Thyroid gland (tissue), 4 donors: ENCODE results near the gene RNPEP. TPM values are rescaled to one million over a fixed set of nuclear protein-coding genes. Genes with fewer than 3 reads are reported as not detected.

Experiments
- DNase-seq, 2 donors: peaks; one replicate each; pipeline ENCODE4 v3.0.0-alpha.2; 2019
- H3K27ac ChIP-seq, 3 donors: fragments of 200-600 bp; sonication (generic); 1 replicate in 2 of 3; 2 replicates in 1 of 3; pipeline ENCODE4 v1.5.1; 2016 to 2019; ENCODE audit warnings: mild to moderate bottlenecking in 1 of 3, moderate library complexity in 1 of 3
- H3K27me3 ChIP-seq: fragments of 200-600 bp; sonication (generic); one replicate; pipeline ENCODE4 v1.5.1; 2019
- H3K36me3 ChIP-seq, 2 donors: fragments of 200-600 bp; sonication (generic); one replicate each; pipeline ENCODE4 v1.5.1; 2016 to 2019
- H3K4me1 ChIP-seq, 2 donors: fragments of 200-600 bp; sonication (generic); one replicate each; pipeline ENCODE4 v1.5.1; 2017 to 2019
- H3K4me3 ChIP-seq, 3 donors: fragments of 200-600 bp; sonication (generic); replicated peaks in 1 of 3; 1 replicate in 2 of 3; 2 replicates in 1 of 3; pipeline ENCODE4 v1.5.1; 2016; ENCODE audit warnings: mild to moderate bottlenecking in 1 of 3
- H3K9me3 ChIP-seq: fragments of 200-600 bp; sonication (generic); one replicate; pipeline ENCODE4 v1.5.1; 2017
- POLR2A ChIP-seq, 2 donors: fragments of 450-650 bp; IDR thresholded peaks; one replicate each; pipeline ENCODE4 v1.6.1; 2017; ENCODE audit warnings: antibody characterized with exemption in 2 of 2, mild to moderate bottlenecking in 2 of 2, moderate library complexity in 1 of 2
- WGBS, 2 donors: methylation state at CpG; one replicate each; pipeline ENCODE4 v1.1.5; 2017; 5-methylcytosine and 5-hydroxymethylcytosine counted together
- intact Hi-C: fragments of 100-400 bp; cut with DNase I; formaldehyde crosslinking; loops from one replicate; pipeline ENCODE4 v1.15.1; 2023
- total RNA-seq, 4 donors: library from RNA; depleted of rRNA; stranded (reverse); fragments of >200 nt; gene quantifications; one replicate each; pipeline ENCODE4 v1.2.3, GENCODE V29; 2016
- TF ChIP-seq, protein P1 (sequence below), 6 experiments: fragments of 200-600 bp in 3 of 6; fragments of 450-650 bp in 3 of 6; sonication (generic) in 3 of 6; IDR thresholded peaks; one replicate each; pipeline ENCODE4 v1.5.1; 2016 to 2019; ENCODE audit warnings: antibody characterized with exemption in 6 of 6, mild to moderate bottlenecking in 2 of 6, inconsistent platforms in 1 of 6, moderate library complexity in 1 of 6

RNPEP gene
- total RNA-seq, 4 donors from 2014 or later = 61.4 to 98.1 (median 85.7) TPM

DNA sequence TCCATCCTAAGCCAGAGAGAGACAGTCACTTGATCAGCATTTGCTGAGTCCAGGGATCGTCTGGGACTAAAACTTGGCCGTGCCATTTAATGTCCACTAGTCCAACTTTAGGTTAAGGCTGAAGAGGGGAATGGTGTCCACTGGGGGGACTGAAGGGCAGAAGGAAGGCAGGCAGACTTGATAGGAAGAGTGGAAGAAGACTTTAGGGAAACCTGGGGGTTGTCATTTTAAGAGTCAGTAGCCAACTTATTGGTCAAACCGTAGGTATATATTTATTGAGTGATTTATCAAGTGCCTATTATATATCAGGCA, 34.8 kb upstream of the RNPEP start:
- no peak overlapping the region for H3K4me3 ChIP-seq
- intact Hi-C loops = no loop called here
- no peak for DNase-seq
- no peaks in the 10 kb centered on the region for H3K27me3 ChIP-seq
- no peaks in the 10 kb centered on the region for H3K36me3 ChIP-seq
- H3K9me3 ChIP-seq = no peaks in the 10 kb centered on the region
- H3K27ac ChIP-seq = peak overlapping the region in 1 of 3 donors; percentile 97
- TF ChIP-seq, protein P1, sequence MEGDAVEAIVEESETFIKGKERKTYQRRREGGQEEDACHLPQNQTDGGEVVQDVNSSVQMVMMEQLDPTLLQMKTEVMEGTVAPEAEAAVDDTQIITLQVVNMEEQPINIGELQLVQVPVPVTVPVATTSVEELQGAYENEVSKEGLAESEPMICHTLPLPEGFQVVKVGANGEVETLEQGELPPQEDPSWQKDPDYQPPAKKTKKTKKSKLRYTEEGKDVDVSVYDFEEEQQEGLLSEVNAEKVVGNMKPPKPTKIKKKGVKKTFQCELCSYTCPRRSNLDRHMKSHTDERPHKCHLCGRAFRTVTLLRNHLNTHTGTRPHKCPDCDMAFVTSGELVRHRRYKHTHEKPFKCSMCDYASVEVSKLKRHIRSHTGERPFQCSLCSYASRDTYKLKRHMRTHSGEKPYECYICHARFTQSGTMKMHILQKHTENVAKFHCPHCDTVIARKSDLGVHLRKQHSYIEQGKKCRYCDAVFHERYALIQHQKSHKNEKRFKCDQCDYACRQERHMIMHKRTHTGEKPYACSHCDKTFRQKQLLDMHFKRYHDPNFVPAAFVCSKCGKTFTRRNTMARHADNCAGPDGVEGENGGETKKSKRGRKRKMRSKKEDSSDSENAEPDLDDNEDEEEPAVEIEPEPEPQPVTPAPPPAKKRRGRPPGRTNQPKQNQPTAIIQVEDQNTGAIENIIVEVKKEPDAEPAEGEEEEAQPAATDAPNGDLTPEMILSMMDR (IDR thresholded peaks at IDR 0.05) = no peak
- no peak for TF ChIP-seq POLR2A (IDR thresholded peaks at IDR 0.05)
- peaks cover 15 to 27% of the 10 kb centered on the region in 2 donors for H3K4me1 ChIP-seq
- 74 to 77% methylated on average over 3 of the region's 3 CpGs for WGBS, 2 donors

DNA sequence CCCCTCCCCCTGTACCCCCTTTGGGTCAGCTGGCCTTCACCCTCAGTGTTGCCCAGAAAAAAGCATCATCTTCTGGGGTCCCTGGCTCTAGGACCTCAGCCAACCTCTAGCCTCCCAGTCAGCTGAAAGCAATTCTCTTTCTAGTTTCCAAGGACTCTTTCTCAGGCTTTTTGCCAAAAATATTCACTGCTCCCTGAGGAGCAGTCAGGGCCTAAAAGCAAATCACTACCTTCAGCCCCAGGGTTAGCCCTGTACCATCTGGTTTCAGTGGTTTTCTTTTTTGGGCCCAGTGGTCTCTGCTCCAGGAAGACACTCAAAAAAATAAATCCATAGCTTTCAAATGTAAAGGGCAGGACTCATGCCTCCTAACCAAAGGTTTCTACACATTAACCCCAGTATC, 33.0 kb upstream of the RNPEP start:
- H3K27ac ChIP-seq = peak overlapping the region in 2 of 3 donors; percentile 5 to 27
- H3K27me3 ChIP-seq = no peaks in the 10 kb centered on the region
- intact Hi-C loops = no loop called here
- peak in 1 of 2 donors; percentile 4 for DNase-seq
- TF ChIP-seq, protein P1 (IDR thresholded peaks at IDR 0.05) = no peak
- TF ChIP-seq POLR2A (IDR thresholded peaks at IDR 0.05) = no peak
- H3K9me3 ChIP-seq = no peaks in the 10 kb centered on the region
- no peaks in the 10 kb centered on the region for H3K36me3 ChIP-seq
- H3K4me1 ChIP-seq = peaks cover 3 to 16% of the 10 kb centered on the region in 2 donors
- H3K4me3 ChIP-seq = no peak overlapping the region

DNA sequence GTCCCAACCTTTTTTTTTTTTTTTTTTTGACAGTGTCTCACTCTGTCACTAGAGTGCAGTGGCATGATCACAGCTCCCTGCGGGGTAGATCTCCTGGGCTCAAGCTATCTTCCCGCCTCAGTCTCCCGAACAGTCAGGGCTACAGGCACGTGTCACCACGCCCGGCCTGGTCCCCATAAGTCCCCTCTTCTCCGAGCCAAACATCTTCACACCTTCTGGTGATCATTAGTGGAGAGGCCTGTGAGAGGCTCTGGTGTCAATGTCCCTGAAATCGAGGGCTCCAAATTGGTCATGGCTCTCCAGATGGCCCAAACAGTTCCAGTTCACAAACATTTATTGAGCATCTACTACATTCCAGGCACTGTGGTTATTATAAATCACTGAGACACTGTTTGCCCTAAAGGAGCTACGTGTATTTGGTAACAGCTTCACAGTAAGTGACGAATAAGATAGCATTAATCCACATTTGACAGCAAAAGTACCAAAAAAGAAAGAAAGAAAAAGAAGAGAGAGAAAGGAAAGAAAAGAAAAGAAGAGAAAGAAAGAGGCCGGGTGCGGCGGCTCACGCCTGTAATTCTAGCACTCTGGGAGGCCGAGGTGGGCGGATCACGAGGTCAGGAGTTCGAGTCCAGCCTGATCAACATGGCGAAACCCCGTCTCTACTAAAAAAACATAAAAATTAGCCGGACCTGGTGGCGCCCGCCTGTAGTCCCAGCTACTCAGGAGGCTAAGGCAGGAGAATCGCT, 28.0 kb upstream of the RNPEP start:
- H3K36me3 ChIP-seq = peaks cover 13 to 20% of the 10 kb centered on the region in 2 donors
- no peaks in the 10 kb centered on the region for H3K27me3 ChIP-seq
- no peaks in the 10 kb centered on the region for H3K9me3 ChIP-seq
- peak overlapping the region in 2 of 3 donors; percentile 46 to 76 for H3K4me3 ChIP-seq
- no peak for TF ChIP-seq POLR2A (IDR thresholded peaks at IDR 0.05)
- TF ChIP-seq, protein P1 (IDR thresholded peaks at IDR 0.05) = no peak
- peak in 1 of 2 donors; percentile 8 for DNase-seq
- peak overlapping the region; percentile 71 to 94 (median 93) for H3K27ac ChIP-seq
- peaks cover 5 to 9% of the 10 kb centered on the region in 2 donors for H3K4me1 ChIP-seq
- WGBS, 2 donors = 54 to 55% methylated on average over 24 of the region's 24 CpGs
- intact Hi-C loops = no loop called here

DNA sequence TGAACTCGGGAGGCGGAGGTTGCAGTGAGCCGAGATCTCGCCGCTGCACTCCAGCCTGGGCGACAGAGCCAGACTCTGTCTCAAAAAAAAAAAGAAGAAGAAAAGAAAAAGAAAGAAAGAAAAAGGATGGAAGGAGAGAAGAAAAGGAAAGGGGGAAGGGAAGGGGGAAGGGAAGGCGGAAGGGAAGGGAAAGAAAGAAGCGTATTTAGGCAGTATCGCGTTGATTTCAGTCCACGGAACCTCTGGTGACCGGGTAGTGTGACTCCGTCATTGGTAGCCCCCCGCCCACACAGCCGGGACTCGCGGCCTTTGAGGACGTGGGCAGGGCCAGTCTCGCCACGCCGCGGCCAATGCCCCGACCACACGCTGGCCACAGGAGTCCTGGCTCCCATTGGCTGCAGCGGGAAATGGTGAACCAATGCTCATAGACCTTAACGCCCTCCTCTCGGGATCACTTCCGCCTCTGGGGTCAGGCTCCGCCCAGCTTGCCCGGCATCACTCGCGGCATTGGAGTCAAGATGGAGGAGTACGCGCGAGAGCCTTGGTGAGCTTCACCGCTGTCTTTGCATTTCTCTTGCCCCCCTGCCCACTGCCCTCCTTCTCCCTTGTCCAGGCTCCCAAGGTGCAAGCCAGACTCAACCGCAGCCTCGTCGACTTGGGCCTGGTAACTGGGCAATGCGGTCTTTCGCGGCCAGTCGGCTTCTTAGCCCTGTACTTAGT, 27.3 kb upstream of the RNPEP start, which contains the start of gene TIMM17A:
TSS of gene TIMM17A (plus strand) at position 495 of the 720 bp plus-strand sequence. CDS start at position 519, 24 bp downstream.
- 1 to 2% methylated on average over 29 to 42 of the region's 43 CpGs for WGBS, 2 donors
- Histone ChIP-seq H3K4me3 (peak within 1 kb of the TSS; percentile 76 to 88 (median 85)), H3K9me3 (no peaks in the 10 kb centered on the region), H3K4me1 (peaks cover 5 to 9% of the 10 kb centered on the region in 2 donors), H3K36me3 (peaks cover 19 to 27% of the 10 kb centered on the region in 2 donors), H3K27me3 (no peaks in the 10 kb centered on the region), H3K27ac (peak within 1 kb of the TSS; percentile 71 to 94 (median 93))
- intact Hi-C loops = no loop called here
- DNase-seq = peak; percentile 99
- peak; percentile 27 to 94 for TF ChIP-seq POLR2A (IDR thresholded peaks at IDR 0.05)
- TF ChIP-seq, protein P1 (IDR thresholded peaks at IDR 0.05) = no peak

DNA sequence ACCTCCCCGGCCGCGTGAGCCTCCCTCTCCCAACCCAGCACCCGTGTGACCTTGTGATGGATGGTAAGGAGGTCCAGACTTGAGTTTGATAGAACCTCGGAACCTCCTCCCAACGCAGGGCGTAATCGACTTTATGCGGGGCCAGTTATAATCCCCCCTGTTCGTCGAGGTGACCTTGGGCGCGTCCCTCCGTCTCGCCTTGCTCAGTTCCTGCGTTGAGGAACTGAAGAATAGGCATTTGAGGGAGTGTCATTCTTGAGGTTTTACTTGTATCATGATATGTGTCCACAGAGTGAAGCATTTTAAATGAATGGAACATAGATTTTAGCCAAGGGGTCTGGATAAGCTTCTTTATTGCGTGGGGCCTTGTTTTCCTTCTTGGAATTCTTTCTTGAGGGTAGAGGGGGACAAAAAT, 26.7 kb upstream of the RNPEP start:
- Histone ChIP-seq H3K9me3 (no peaks in the 10 kb centered on the region), H3K4me1 (peaks cover 5 to 9% of the 10 kb centered on the region in 2 donors), H3K4me3 (peak overlapping the region; percentile 76 to 88 (median 85)), H3K27ac (peak overlapping the region; percentile 63 to 82 (median 71)), H3K36me3 (peaks cover 19 to 31% of the 10 kb centered on the region in 2 donors), H3K27me3 (no peaks in the 10 kb centered on the region)
- WGBS, 2 donors = 0% methylated on average over 15 to 17 of the region's 17 CpGs
- intact Hi-C loops = no loop called here
- DNase-seq = no peak
- no peak for TF ChIP-seq POLR2A (IDR thresholded peaks at IDR 0.05)
- TF ChIP-seq, protein P1 (IDR thresholded peaks at IDR 0.05) = no peak
